DMS153 (cell line): ENCODE results near the gene ATP1B3.
"Not testable (repeated sequence)": the region's sequence is repeated elsewhere in the genome, so short reads cannot be mapped to it uniquely, and the experiment has no call there.

ENCODE experiments used
- DNase-seq: peaks from one replicate; lab custom pipeline; 2025; lab: John Stamatoyannopoulos, UW

ATP1B3 gene

GRCh38 chr3:141876381-141876890, at the start of gene ATP1B3:
TSS of gene ATP1B3 (plus strand) at chr3:141876643. CDS start at chr3:141876802, 159 bp downstream.
- peak; percentile 75 for DNase-seq

DNA sequence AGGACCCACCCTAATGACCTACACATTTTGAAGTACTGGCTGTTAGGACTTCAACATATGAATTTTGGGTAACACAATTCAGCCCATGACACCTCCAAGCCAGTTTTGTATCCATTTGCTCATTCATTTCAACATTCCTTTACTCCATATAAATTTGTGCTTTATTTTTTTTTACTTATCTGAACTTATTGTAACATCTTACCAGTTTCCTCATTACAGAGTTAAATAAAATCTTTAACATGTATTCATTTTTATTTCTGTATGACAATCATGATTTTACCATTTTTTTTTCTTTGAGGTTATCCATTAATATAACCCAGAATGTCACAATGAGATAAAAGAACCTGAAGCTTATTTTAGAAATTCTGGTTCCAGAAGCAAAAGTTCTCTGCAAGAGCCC, 48.0 kb upstream of the ATP1B3 start:
- no peak for DNase-seq

GRCh38 chr3:141828890-141829289, 47.6 kb upstream of the ATP1B3 start:
- DNase-seq = peak; percentile 23

DNA sequence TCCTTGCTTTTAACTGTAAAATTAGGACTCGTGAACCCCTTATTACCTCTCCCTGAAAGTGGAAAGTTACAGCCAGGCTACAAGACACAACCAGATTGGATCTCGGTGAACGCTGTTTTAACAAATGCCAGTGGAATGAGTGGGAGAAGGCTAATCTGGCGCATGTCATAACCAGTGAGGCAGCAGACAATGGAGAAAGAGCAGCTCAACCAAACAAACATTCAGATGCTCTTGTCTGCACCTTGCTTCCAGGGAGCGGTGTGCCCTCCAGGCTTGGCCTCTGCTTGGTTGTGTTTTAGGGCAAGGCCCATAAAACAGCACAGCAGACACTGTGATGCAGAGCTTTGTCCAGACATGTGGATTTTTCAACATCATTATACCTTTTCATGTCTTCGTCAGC, 45.9 kb upstream of the ATP1B3 start:
- no peak for DNase-seq

DNA sequence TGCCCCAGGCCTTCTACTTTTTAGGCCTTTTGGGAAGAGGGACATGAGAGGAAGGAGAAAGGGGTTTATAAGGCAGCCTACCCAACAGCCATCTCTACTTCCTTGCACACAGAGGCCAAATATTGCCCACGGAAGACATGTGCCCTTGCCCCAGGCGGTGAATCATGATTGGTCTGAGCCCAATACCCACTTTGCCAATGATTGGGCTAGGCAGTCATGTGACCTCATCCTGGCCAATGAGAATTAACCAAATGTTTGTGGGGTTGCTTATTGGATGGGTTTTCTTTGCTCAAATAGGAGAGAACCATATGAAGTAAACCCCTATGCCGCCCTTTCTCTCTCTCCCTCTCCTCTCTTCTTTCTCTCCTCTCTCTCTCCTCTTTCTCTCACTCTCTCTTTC, 42.2 kb upstream of the ATP1B3 start:
- no peak for DNase-seq

GRCh38 chr3:141835557-141836229, 40.8 kb upstream of the ATP1B3 start:
- no peak for DNase-seq

GRCh38 chr3:141839389-141839788, 37.1 kb upstream of the ATP1B3 start:
- DNase-seq = no peak

DNA sequence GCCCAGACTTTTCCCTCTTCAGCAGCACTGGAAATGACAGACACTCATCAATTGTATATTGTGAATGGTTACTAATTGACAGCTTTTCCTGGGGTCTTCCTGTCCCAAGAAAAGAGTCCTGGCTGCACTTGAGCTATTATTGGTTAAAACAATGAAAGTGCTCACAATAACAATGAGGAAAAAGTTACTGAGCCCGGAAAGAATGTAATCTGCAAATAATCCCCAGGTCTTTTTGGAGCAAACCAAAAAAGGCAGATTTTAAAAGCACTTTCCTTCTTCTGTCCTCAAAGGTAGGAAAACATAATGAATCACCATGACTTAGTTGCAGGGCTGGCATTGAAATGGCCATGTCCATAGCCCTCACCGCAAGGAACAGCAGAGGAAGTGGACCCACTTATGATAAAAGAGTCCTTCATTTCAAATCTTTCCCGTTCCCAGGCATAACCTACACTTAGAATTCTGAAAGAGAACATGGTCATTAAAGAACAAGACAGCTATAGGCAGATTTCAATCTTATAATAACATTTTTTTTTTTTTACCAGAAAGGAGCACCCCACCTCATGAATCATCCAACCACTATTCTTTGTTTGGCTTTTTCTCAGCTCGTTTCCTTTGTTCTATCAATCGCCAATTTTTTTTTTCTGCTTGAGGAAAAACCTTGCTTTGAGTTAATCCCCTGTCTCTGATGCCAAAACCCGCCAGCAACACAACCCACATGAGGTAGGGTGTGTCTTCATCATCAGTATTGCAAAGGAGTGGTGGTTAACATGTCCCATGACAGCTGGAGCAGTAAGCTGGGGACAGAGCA, 35.5 kb upstream of the ATP1B3 start:
- DNase-seq = no peak

- DNase-seq = no peak
Measured at GRCh38 chr3:141844108-141844507, 32.3 kb upstream of the ATP1B3 start.

DNA sequence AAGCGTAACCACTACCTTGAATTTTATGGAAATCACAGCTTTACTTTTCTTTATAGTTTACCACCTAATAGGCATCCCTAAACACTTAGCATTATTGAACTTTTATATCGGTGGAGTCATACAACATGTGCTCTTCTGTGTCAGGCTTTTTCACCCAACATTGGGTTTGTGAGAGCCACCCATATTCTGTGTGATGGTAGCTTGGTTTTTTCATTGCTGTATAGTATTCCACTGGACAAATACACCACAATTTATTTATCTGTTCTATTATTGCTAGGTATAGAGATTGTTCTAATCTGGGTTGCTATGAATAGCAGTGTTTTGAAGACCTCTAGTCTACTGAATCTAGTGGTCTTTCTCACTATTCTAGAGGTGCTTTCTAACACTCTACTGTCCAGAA, 31.6 kb upstream of the ATP1B3 start:
- DNase-seq = no peak

DNA sequence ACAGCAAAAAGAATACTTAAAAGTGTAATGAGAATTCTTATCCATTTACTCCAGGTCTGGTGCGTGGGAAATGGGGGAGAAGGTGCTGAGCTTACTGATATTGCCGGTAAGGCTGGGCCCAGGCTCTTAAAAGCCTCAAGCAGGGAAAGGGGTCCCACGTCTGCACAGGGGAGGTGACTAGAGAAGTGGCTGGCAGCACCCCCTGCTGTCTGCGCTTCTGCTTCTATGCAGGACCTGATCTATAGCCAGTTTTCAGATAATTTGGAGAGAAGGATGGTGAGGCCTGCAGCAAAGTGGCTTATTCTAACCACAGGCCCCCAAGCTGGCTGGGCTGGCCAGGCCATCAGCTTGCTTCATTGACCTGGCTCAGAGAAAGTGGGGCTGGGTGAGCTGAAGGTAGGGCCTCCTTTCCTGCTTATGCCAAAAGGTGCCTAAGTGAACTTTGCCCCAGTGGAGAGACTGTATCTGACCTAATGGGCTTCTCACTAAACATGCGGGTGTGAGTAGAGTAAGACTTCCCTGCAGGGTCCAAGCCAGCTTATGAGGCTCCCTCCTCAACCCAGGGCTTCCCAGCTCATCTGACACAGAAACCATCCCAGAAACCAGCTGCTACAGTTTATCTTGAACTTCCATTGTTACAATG, 30.9 kb upstream of the ATP1B3 start:
- no peak for DNase-seq

DNA sequence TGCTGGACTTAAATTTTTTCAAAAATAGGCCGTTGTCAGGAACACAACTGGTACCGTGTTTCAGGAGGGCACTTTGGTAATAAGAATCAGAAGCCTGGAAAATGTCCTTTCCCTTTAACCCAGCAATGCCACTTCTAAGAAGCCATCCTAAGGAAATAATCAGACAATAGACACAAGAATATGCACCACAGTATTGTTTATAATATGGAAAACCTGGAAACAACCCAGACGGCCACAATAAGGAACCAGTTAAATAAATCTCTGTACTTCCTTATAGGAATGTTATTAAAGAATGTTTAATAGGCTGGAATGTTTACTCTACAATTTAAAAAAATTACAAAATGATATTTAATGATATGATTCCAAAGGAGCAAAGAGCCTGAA, 30.4 kb upstream of the ATP1B3 start:
- no peak for DNase-seq

- not testable (repeated sequence) for DNase-seq
Measured at GRCh38 chr3:141848159-141848748, 28.2 kb upstream of the ATP1B3 start.

DNA sequence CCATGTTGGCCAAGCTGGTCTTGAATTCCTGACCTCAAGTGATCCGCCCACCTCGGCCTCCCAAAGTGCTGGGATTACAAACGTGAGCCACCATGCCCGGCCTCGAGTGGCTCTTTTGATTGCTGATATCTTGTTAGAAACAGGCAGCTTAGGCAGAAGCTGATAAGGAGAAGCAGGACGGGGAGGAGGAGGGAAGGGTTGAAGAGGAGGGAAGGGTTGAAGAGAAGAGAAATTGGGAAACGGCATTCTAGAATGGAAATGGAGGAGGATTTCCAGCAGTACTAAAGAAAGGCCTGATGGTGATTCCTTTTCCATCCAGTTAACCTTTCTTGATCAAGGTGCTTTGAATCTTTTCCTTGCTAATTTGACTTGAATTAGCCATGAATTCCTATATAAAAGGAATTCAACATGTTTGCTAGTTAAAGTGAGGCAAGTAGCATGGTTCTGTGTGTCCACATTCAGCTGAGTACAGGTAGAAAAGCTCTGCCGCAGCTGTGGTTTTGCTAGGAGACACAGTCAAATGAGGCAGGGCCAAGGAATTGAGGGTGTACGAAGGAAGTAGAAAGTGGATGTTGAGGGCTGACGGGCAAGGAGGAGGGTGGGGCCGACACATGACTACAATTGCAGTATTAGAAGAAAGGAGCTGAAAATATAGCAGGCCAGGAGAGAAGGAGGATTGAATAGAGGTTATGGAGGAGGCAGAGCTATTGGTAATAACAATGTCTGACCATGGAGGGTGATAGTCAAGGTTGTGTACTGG, 27.2 kb upstream of the ATP1B3 start:
- DNase-seq = no peak

- no peak for DNase-seq
Measured at GRCh38 chr3:141851411-141851810, 25.0 kb upstream of the ATP1B3 start.

DNA sequence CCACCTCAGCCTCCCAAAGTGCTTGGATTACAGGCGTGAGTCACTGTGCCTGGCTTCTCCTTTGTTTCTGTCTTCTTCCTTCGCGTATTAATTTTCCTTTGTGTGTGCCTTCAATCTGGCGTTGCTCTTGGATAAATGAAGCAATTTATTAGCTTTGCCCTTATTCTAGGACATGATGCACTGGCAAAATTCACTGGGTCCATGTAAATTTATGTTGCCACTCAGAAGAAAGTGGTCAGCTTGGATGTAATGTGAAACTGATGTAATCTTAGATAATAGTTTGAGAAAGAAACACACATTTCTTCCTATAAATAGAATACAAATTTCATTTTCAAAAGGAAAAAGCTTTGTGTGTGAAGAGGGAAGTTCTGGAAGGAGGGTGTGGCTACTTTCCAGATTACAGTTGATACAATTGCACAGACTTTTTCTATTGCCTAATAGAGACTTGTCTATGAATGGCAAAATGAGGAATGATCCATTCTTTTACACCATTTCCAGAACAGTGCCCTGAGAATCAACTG, 23.3 kb upstream of the ATP1B3 start:
- no peak for DNase-seq

GRCh38 chr3:141853629-141854168, 22.7 kb upstream of the ATP1B3 start:
- DNase-seq = no peak

- DNase-seq = no peak
Measured at GRCh38 chr3:141854599-141854998, 21.8 kb upstream of the ATP1B3 start.

DNA sequence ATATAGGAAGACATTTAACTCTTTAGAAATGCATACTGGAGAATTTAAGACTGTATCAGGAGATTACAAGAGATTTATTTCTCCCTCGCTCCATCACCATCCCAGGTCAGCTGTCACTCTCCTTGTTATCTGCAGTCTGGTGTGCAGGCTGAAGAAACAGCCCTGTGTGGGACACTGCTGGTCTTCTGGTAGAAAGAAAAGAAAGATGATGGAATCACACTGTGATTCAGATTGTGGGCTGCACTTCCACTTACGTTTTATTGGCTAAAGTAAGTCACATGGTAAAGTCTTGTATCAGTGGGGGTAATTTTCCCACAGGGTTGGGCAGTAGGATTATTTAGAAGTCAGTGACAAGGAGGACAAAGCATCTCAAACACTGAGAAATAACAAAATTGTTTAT, 18.1 kb upstream of the ATP1B3 start:
- DNase-seq = no peak

GRCh38 chr3:141859651-141860050, 16.8 kb upstream of the ATP1B3 start:
- no peak for DNase-seq

DNA sequence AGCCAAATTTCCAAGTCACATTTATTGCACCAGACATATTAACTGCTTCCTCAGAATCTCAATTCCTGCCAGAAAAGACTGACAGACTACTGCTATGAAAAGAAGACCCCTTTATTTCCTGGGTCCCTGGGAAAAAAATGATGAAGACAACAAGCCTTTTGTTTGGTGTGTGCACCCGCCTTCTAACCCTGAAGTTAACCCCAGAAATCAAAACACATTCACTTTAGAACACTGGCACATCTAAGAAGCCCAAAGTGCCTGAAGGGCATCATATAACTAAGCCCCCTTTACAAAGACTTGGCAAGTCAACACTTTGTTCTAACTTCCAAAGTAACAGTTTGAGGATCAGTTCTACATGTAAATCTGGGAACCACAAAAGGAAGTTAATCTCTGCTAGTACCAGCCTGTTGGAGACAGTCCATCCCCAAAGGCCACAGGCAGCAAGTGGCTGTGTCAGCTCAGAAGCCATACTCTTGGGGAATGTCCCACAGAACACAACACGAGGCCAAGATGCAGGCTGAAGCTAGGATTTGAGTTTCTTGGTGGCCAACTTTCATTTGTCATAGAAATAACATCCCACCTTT, 16.3 kb upstream of the ATP1B3 start:
- DNase-seq = no peak
